Sigmoid colon (tissue), 7 donors: ENCODE results near the gene LLGL2. TPM values are rescaled to one million over a fixed set of nuclear protein-coding genes. Genes with fewer than 3 reads are reported as not detected.

Experiments
- DNase-seq: peaks from one replicate; pipeline ENCODE4 v3.0.0-alpha.2; 2019
- H3K27ac ChIP-seq, 4 donors: fragments of 200-600 bp; sonication (generic); one replicate each; pipeline ENCODE4 v1.5.1; 2016 to 2019; ENCODE audit warnings: mild to moderate bottlenecking in 1 of 4
- H3K27me3 ChIP-seq, 3 donors: fragments of 200-600 bp; sonication (generic); one replicate each; pipeline ENCODE4 v1.5.1; 2019; ENCODE audit warnings: mild to moderate bottlenecking in 1 of 3
- H3K36me3 ChIP-seq, 4 donors: fragments of 200-600 bp; sonication (generic); one replicate each; pipeline ENCODE4 v1.5.1; 2016 to 2019
- H3K4me1 ChIP-seq, 4 donors: fragments of 200-600 bp; sonication (generic); one replicate each; pipeline ENCODE4 v1.5.1; 2017 to 2019
- H3K4me3 ChIP-seq, 4 donors: fragments of 200-600 bp; sonication (generic); one replicate each; pipeline ENCODE4 v1.5.1; 2017 to 2019; ENCODE audit warnings: mild to moderate bottlenecking in 2 of 4, moderate library complexity in 1 of 4
- H3K9me3 ChIP-seq, 4 donors: fragments of 200-600 bp in 3 of 4; sonication (generic) in 3 of 4; one replicate each; pipeline versions ENCODE4 v1.5.1 to v1.6.1; 2013 to 2019
- CTCF ChIP-seq, 4 experiments: fragments of 450-650 bp in 3 of 4; fragments of 200-600 bp in 1 of 4; IDR thresholded peaks; one replicate each; pipeline ENCODE4 v1.5.1; 2016 to 2019; ENCODE audit warnings: antibody characterized with exemption in 4 of 4, mild to moderate bottlenecking in 3 of 4, moderate library complexity in 2 of 4
- EP300 ChIP-seq, 4 donors: sonication (generic); formaldehyde crosslinking; IDR thresholded peaks; one replicate each; pipeline ENCODE4 v1.6.1; 2017; ENCODE audit warnings: antibody characterized with exemption in 4 of 4
- POLR2A ChIP-seq, 2 donors: fragments of 450-650 bp; IDR thresholded peaks; one replicate each; pipeline ENCODE4 v1.6.1; 2016; ENCODE audit warnings: antibody characterized with exemption in 2 of 2, mild to moderate bottlenecking in 2 of 2, moderate library complexity in 2 of 2
- POLR2AphosphoS5 ChIP-seq, 4 donors: sonication (generic); formaldehyde crosslinking; IDR thresholded peaks; one replicate each; pipeline ENCODE4 v1.6.1; 2017; ENCODE audit warnings: antibody characterized with exemption in 4 of 4
- WGBS, 2 donors: extraction: QIAGEN DNeasy Blood & Tissue Kit; methylation state at CpG; one replicate each; pipeline ENCODE4 v1.1.7; 2013; 5-methylcytosine and 5-hydroxymethylcytosine counted together
- intact Hi-C: fragments of 100-400 bp; cut with DNase I; formaldehyde crosslinking; loops from one replicate; pipeline ENCODE4 v1.15.1; 2023
- polyA plus RNA-seq, 3 donors: library from polyadenylated mRNA; stranded (reverse); fragments of 200-250 nt; gene quantifications; one replicate each; pipeline ENCODE4 v1.2.3, GENCODE V29; 2013
- total RNA-seq, 4 donors: library from RNA; depleted of rRNA; stranded (reverse); fragments of >200 nt; gene quantifications; one replicate each; pipeline ENCODE4 v1.1.0, GENCODE V29; 2016
- donor health status: healthy with polysubstance abuse.
- donor health status: Bipolar disorder and iron deficiency.
- donor health status: healthy.

The LLGL2 gene
- total and polyA plus RNA-seq, 7 donors = 1.4 to 299 (median 5.0) TPM

GRCh38 chr17:75539967-75540729, 14.7 kb downstream of the LLGL2 start:
- no peak for DNase-seq
- Histone ChIP-seq H3K4me3 (no peak overlapping the region), H3K9me3 (no peaks in the 10 kb centered on the region), H3K36me3 (no peaks in the 10 kb centered on the region), H3K27ac (no peak overlapping the region), H3K27me3 (no peaks in the 10 kb centered on the region), H3K4me1 (no peaks in the 10 kb centered on the region)
- 56 to 83% methylated on average over 13 of the region's 13 CpGs for WGBS, 2 donors
- TF ChIP-seq POLR2AphosphoS5 (IDR thresholded peaks at IDR 0.05) (no peak), EP300 (IDR thresholded peaks at IDR 0.05) (no peak), POLR2A (IDR thresholded peaks at IDR 0.05) (no peak), CTCF (IDR thresholded peaks at IDR 0.05) (no peak)
- intact Hi-C loops = no loop called here

- Histone ChIP-seq H3K9me3 (no peaks in the 10 kb centered on the region), H3K4me3 (no peak overlapping the region), H3K4me1 (no peaks in the 10 kb centered on the region), H3K27me3 (no peaks in the 10 kb centered on the region), H3K27ac (no peak overlapping the region), H3K36me3 (no peaks in the 10 kb centered on the region)
- intact Hi-C loops = no loop called here
- no peak for TF ChIP-seq POLR2AphosphoS5 (IDR thresholded peaks at IDR 0.05)
- no peak for TF ChIP-seq CTCF (IDR thresholded peaks at IDR 0.05)
- TF ChIP-seq POLR2A (IDR thresholded peaks at IDR 0.05) = no peak
- no peak for TF ChIP-seq EP300 (IDR thresholded peaks at IDR 0.05)
- WGBS, 2 donors = 29 to 69% methylated on average over 4 of the region's 4 CpGs
- DNase-seq = no peak
Observed at GRCh38 chr17:75540923-75541503, 15.5 kb downstream of the LLGL2 start.

GRCh38 chr17:75542229-75542628, 16.7 kb downstream of the LLGL2 start:
- intact Hi-C loops = no loop called here
- no peak overlapping the region for H3K4me3 ChIP-seq
- no peak overlapping the region for H3K27ac ChIP-seq

GRCh38 chr17:75542728-75543336, 17.3 kb downstream of the LLGL2 start:
- TF ChIP-seq POLR2A (IDR thresholded peaks at IDR 0.05) (no peak), CTCF (IDR thresholded peaks at IDR 0.05) (no peak), POLR2AphosphoS5 (IDR thresholded peaks at IDR 0.05) (no peak), EP300 (IDR thresholded peaks at IDR 0.05) (no peak)
- 18 to 76% methylated on average over 15 of the region's 15 CpGs for WGBS, 2 donors
- intact Hi-C loops = no loop called here
- Histone ChIP-seq H3K4me3 (no peak overlapping the region), H3K36me3 (no peaks in the 10 kb centered on the region), H3K4me1 (no peaks in the 10 kb centered on the region), H3K27ac (no peak overlapping the region), H3K27me3 (no peaks in the 10 kb centered on the region), H3K9me3 (no peaks in the 10 kb centered on the region)
- DNase-seq = no peak

More at GRCh38 chr17:75542229-75542628, 16.7 kb downstream of the LLGL2 start:
- H3K4me1 ChIP-seq = no peaks in the 10 kb centered on the region
- DNase-seq = no peak
- H3K36me3 ChIP-seq = no peaks in the 10 kb centered on the region
- no peaks in the 10 kb centered on the region for H3K27me3 ChIP-seq
- 14 to 73% methylated on average over 8 of the region's 8 CpGs for WGBS, 2 donors
- TF ChIP-seq POLR2AphosphoS5 (IDR thresholded peaks at IDR 0.05) (no peak), EP300 (IDR thresholded peaks at IDR 0.05) (no peak), POLR2A (IDR thresholded peaks at IDR 0.05) (no peak), CTCF (IDR thresholded peaks at IDR 0.05) (no peak)
- H3K9me3 ChIP-seq = no peaks in the 10 kb centered on the region
